ENCODE results near the gene LRFN4.

Gene LRFN4

DNA sequence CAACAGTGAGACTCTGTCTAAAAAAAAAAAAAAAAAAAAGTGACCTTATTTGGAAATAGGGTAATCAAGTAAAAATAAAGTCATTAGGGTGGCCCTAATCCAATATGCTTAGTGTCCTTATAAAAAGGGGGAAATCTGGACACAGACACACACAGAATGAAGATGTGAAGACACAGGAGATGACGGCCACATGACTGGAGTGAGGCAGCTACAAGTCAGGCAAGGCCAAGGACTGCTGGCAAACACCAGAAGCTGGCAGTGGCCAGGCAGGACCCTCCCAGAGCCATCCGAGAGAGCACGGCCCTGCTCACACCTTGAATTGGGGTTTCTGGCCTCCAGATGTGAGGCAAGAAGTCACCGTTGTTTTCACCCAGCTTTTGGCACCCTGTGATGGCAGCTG is 28.6 kb downstream of the LRFN4 start:
- Histone ChIP-seq H4K20me1 (no peaks in the 10 kb centered on the region), H3K27ac (no peak overlapping the region), H3K36me3 (no peaks in the 10 kb centered on the region), H3K4me1 (peaks cover 40% of the 10 kb centered on the region), H3K27me3 (no peaks in the 10 kb centered on the region), H3K9ac (no peak overlapping the region), H3K4me3 (no peak overlapping the region), H3K4me2 (no peak overlapping the region), H3K9me3 (no peaks in the 10 kb centered on the region)
- TF ChIP-seq Cebpa-rat (IDR thresholded peaks at IDR 0.05) = no peak

GRCh38 chr11:66885950-66886440 is 29.1 kb downstream of the LRFN4 start:
- no peak overlapping the region for H3K4me2 ChIP-seq
- H3K4me3 ChIP-seq = no peak overlapping the region
- no peaks in the 10 kb centered on the region for H3K9me3 ChIP-seq
- no peaks in the 10 kb centered on the region for H3K36me3 ChIP-seq
- no peaks in the 10 kb centered on the region for H3K27me3 ChIP-seq
- H3K27ac ChIP-seq = no peak overlapping the region
- no peak overlapping the region for H3K9ac ChIP-seq
- peaks cover 40% of the 10 kb centered on the region for H3K4me1 ChIP-seq
- no peak for TF ChIP-seq Cebpa-rat (IDR thresholded peaks at IDR 0.05)
- H4K20me1 ChIP-seq = no peaks in the 10 kb centered on the region

GRCh38 chr11:66886671-66887221 is 29.9 kb downstream of the LRFN4 start:
- Histone ChIP-seq H3K36me3 (no peaks in the 10 kb centered on the region), H3K9ac (no peak overlapping the region), H3K4me1 (peaks cover 39% of the 10 kb centered on the region), H3K4me2 (no peak overlapping the region), H3K4me3 (no peak overlapping the region), H3K9me3 (no peaks in the 10 kb centered on the region), H3K27me3 (no peaks in the 10 kb centered on the region), H4K20me1 (no peaks in the 10 kb centered on the region), H3K27ac (no peak overlapping the region)
- no peak for TF ChIP-seq Cebpa-rat (IDR thresholded peaks at IDR 0.05)

GRCh38 chr11:66887526-66887925 is 30.7 kb downstream of the LRFN4 start:
- Histone ChIP-seq H3K4me1 (peaks cover 31% of the 10 kb centered on the region), H3K27ac (no peak overlapping the region)

DNA sequence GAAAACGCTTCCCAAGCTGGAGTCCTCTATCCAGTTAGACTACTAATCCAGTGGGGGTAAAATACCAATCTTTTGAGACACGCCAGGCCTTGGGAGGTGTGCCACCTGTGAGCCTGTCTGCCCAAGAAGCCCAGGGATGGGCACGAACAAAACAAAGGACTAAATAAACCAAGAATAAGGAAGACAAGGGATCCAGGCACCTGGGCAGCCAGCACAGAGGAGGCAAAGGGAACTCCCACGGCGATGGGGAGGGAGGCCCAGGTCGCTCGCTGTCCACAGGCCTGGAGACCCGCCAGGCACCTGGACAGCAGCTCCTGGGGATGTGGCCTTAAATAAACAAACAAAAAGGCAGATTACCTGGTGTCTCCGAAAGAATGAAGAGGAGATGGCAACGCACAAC is 31.4 kb downstream of the LRFN4 start:
- TF ChIP-seq Cebpa-rat (IDR thresholded peaks at IDR 0.05) = no peak
- Histone ChIP-seq H3K4me1 (peaks cover 28% of the 10 kb centered on the region), H3K4me3 (no peak overlapping the region)

More at GRCh38 chr11:66887526-66887925, 30.7 kb downstream of the LRFN4 start:
- Histone ChIP-seq H3K36me3 (no peaks in the 10 kb centered on the region), H3K4me2 (no peak overlapping the region), H4K20me1 (no peaks in the 10 kb centered on the region), H3K27me3 (no peaks in the 10 kb centered on the region), H3K9ac (no peak overlapping the region), H3K4me3 (no peak overlapping the region), H3K9me3 (no peaks in the 10 kb centered on the region)
- TF ChIP-seq Cebpa-rat (IDR thresholded peaks at IDR 0.05) = no peak

GRCh38 chr11:66889960-66890359 is 33.1 kb downstream of the LRFN4 start:
- Histone ChIP-seq H3K36me3 (no peaks in the 10 kb centered on the region), H3K4me1 (peaks cover 28% of the 10 kb centered on the region), H3K27ac (no peak overlapping the region), H3K9ac (no peak overlapping the region), H3K4me3 (no peak overlapping the region), H3K4me2 (0 out of 2 replicates have a peak overlapping the region, but pooled peaks have one; percentile 17), H3K9me3 (no peaks in the 10 kb centered on the region), H4K20me1 (no peaks in the 10 kb centered on the region), H3K27me3 (no peaks in the 10 kb centered on the region)
- TF ChIP-seq Cebpa-rat (IDR thresholded peaks at IDR 0.05) = no peak

More for the DNA sequence above, 31.4 kb downstream of the LRFN4 start:
- Histone ChIP-seq H3K27me3 (no peaks in the 10 kb centered on the region), H3K36me3 (no peaks in the 10 kb centered on the region), H3K27ac (no peak overlapping the region), H3K9me3 (no peaks in the 10 kb centered on the region), H3K4me2 (no peak overlapping the region), H3K9ac (no peak overlapping the region), H4K20me1 (no peaks in the 10 kb centered on the region)

DNA sequence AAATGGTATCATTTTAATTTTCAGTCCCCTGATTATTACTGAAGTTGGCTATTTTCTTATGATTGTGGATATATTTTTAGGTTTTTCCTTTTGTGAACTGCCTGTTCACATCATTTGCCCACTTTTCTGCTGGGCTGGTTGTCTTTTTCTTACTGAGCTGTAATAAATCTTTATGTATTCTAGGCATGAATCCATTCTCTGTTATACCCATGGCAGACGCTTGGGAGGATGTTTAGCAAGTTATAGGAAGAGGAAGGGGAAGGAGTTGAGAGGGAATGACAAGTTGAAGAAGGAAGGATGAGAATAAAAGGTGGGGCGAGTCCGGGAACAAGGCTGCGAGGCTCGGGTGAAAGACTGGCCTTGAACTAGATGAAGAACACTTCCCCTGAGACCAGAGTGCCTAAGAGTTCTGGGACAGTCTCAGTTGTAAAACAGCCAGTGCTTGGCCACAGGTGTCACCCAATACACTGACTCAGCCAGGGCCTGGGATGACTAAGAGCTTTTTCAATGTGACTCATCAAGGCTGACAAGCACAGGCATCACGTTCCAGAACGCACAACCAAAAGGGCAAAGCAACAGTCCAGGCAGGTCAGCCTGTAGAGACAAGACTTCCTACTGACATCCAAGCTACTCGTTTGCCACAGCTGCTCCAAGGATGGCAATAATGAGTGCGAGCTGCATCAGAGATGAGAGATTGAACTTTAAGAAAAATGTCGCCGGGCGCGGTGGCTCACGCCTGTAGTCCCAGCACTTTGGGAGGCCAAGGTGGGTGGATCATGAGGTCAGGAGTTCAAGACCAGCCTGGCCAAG is 35.2 kb downstream of the LRFN4 start:
- no peaks in the 10 kb centered on the region for H3K36me3 ChIP-seq
- no peaks in the 10 kb centered on the region for H3K9me3 ChIP-seq
- H3K9ac ChIP-seq = no peak overlapping the region
- H3K27ac ChIP-seq = no peak overlapping the region
- H3K4me1 ChIP-seq = peaks cover 21% of the 10 kb centered on the region
- H4K20me1 ChIP-seq = no peaks in the 10 kb centered on the region
- TF ChIP-seq Cebpa-rat (IDR thresholded peaks at IDR 0.05) = no peak
- H3K4me3 ChIP-seq = no peak overlapping the region
- H3K27me3 ChIP-seq = no peaks in the 10 kb centered on the region
- H3K4me2 ChIP-seq = no peak overlapping the region

DNA sequence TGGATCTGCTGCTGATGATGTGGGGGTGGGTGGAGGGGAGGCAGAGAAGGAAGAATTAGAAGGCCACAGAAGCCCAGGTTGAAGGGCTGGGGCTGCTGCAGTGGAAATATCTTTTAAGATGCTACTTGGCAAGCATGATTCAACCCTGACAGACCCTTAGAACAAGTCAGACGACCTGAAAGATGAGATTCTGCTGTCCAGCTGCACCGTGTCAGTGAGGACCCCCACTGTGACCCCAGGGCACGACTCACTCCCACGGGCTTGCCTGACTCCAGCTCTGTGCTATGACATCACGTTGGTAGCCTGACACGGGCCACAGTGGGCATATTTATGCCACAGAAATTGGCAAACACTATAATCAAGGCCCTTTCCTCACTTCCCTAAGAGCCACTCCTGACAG is 36.0 kb downstream of the LRFN4 start:
- Histone ChIP-seq H3K27me3 (no peaks in the 10 kb centered on the region), H3K4me3 (no peak overlapping the region), H3K4me1 (peaks cover 21% of the 10 kb centered on the region), H3K4me2 (no peak overlapping the region), H3K9me3 (no peaks in the 10 kb centered on the region), H3K9ac (no peak overlapping the region), H4K20me1 (no peaks in the 10 kb centered on the region), H3K27ac (no peak overlapping the region), H3K36me3 (no peaks in the 10 kb centered on the region)
- no peak for TF ChIP-seq Cebpa-rat (IDR thresholded peaks at IDR 0.05)

DNA sequence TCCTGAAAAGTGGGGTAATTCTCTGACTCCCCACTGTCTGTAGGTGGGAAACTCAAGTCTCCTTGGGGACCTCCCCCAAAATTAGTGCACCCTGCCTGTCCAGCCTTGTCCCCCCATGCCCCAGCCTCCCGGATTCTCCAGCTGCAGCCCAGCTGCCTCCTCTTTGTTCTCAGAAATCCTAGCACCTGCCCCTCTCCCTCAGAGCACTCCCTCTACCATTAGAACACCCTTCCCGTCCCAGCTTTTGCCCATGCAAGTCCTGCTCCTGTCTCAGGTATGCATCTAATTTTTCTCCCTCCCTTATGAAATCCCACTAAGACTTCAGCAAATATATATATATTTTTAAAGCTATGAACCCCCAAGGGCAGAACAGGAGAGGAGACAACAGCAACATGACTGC is 37.3 kb downstream of the LRFN4 start:
- H3K9ac ChIP-seq = no peak overlapping the region
- no peak overlapping the region for H3K4me2 ChIP-seq
- no peaks in the 10 kb centered on the region for H3K27me3 ChIP-seq
- H3K9me3 ChIP-seq = no peaks in the 10 kb centered on the region
- no peaks in the 10 kb centered on the region for H3K36me3 ChIP-seq
- no peak overlapping the region for H3K27ac ChIP-seq
- no peak overlapping the region for H3K4me3 ChIP-seq
- peaks cover 21% of the 10 kb centered on the region for H3K4me1 ChIP-seq
- TF ChIP-seq Cebpa-rat (IDR thresholded peaks at IDR 0.05) = no peak
- H4K20me1 ChIP-seq = no peaks in the 10 kb centered on the region

DNA sequence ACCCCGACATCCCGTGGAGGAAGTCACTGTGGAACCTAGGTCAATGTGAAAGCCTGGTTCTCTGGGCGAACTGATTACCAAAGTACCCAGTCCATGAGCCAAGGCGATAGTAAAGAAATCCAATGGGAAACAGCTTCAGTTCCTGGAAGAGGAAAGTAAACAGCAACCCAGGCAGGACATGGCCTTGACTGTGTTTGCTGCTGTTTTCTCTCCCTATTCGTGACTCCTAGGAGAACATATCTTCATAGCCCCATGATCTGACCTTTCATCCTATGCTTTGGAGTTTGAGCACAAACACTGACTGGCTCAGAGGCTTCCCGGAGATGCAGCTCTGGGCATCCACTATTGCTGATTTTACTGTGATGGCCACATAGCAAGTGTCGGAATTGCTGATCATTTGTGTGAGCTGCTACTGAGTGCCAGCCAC is 45.1 kb downstream of the LRFN4 start:
- H3K4me3 ChIP-seq = no peak overlapping the region
- no peaks in the 10 kb centered on the region for H3K27me3 ChIP-seq
- no peaks in the 10 kb centered on the region for H3K4me1 ChIP-seq
- H3K27ac ChIP-seq = no peak overlapping the region
- no peak for TF ChIP-seq Cebpa-rat (IDR thresholded peaks at IDR 0.05)
- no peaks in the 10 kb centered on the region for H4K20me1 ChIP-seq
- H3K9ac ChIP-seq = no peak overlapping the region
- no peak overlapping the region for H3K4me2 ChIP-seq
- H3K36me3 ChIP-seq = no peaks in the 10 kb centered on the region
- H3K9me3 ChIP-seq = no peaks in the 10 kb centered on the region
